GM12875 (cell line): ENCODE measurements around the gene SCARB1.

Experiments used
- H3K4me3 ChIP-seq: one replicate; pipeline ENCODE4 v1.5.1; 2011; ENCODE audit warnings: low read depth, low read length, control low read depth
- CTCF ChIP-seq: IDR thresholded peaks from 2 replicates; pipeline ENCODE4 v1.5.1; 2011; ENCODE audit warnings: low read depth, mild to moderate bottlenecking, control low read depth, inconsistent platforms, low read length, moderate library complexity, borderline replicate concordance; ENCODE audit not compliant: insufficient read depth

Gene SCARB1

GRCh38 chr12:124776125-124776513 is 87.5 kb downstream of the SCARB1 start:
- TF ChIP-seq CTCF: no peak
- H3K4me3 ChIP-seq: no peak overlapping the region

- TF ChIP-seq CTCF: no peak
- H3K4me3 ChIP-seq: no peak overlapping the region
Observed at GRCh38 chr12:124774462-124775167, 89.0 kb downstream of the SCARB1 start.

GRCh38 chr12:124774054-124774461 is 89.6 kb downstream of the SCARB1 start:
- no peak for TF ChIP-seq CTCF
- H3K4me3 ChIP-seq: no peak overlapping the region

DNA sequence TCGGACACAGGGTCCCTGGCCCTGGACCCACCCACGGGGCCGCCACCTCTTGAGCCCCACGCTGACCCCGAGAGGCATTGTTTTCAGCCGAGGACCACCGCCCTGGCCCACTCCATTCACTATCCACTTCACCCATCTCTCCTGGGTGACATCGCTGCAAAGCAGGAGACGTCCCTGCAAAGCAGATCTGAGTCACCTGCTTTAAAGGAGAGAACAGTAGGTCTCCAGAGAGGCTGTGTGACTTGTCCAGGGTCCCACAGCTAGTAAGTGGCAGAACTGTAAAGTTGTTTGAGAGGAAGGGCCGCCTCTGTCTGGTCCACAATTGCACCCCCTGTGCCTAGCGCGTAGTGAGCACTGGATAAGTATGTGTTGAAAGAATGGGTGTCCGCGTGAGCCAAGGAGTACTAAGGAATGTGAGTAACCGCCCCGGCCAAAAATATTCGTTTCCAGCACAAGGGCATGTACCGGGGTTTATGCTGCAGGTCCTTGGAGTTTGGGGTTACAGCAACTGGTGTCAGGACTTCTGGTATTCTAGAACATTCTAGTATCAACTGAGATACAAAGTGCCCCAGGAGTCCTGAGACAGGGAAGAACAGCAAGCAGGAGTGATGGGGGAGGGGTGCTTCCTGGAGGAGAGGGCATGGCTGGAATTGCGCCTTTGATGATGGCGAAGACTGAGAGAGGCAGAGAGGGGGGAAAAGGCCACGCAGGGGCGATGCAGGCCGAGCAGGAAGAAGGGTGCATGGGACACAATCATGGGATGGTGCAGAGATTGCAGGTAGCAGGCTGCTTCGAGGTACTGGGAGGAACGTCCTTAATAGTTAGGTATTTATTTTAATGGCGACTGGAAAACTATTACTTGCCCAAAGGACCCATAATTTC is 91.1 kb downstream of the SCARB1 start:
- TF ChIP-seq CTCF: no peak
- H3K4me3 ChIP-seq: no peak overlapping the region

DNA sequence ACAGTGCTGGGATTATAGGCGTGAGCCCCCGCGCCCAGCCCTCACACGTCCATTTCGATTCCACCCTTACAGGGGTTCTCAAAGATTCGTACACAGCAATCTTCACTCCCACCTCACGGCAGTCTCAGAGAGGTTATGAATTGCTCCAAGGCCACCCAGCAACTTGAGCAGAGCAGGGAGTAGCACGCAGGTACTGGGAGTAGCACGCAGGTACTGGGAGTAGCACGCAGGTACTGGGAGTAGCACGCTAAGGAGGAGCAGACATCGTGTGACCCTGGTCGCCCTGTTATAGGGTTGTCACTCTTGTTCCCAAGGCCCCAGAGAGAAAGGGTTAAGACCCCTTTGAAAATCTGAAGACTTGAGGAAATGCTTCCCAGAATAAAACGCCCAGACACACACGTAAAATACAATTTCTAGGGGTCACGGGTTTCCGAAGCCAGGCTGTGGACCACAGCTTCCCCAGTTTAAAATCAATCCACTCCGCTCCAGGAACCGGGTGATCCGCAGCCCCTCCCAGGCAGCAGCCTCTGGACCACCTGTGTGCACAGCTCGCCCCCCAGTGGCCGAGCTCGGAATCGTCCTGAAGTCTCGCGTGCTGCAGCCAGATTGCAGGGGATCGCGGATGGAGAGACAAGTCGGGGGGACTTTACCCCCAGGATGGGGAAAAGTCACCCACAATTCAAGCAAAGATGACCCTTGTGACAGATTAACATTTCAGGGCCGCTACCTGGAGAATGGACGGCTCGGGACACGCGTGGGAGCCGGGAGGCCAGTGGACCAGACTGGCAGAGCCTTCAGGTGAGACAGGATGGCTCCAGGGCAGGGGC is 92.0 kb downstream of the SCARB1 start:
- no peak overlapping the region for H3K4me3 ChIP-seq
- TF ChIP-seq CTCF: peak; percentile 95

- no peak overlapping the region for H3K4me3 ChIP-seq
- TF ChIP-seq CTCF: no peak
Observed at GRCh38 chr12:124770728-124771127, 92.9 kb downstream of the SCARB1 start.
